Stomach (tissue), 9 donors: ENCODE data around the gene RTL5. TPM values are rescaled to one million over a fixed set of nuclear protein-coding genes. Genes with fewer than 3 reads are reported as not detected.

Experiments
- DNase-seq, 2 donors: peaks; one replicate each; pipeline versions ENCODE4 v3.0.0 to v3.0.0-alpha.2; 2013 to 2019
- H3K27ac ChIP-seq, 5 donors: fragments of 200-600 bp in 4 of 5; sonication (generic) in 4 of 5; one replicate each; pipeline ENCODE4 v1.5.1; 2013 to 2019; ENCODE audit warnings: mild to moderate bottlenecking in 1 of 5, moderate library complexity in 1 of 5
- H3K27me3 ChIP-seq, 3 donors: fragments of 200-600 bp; sonication (generic); one replicate each; pipeline ENCODE4 v1.5.1; 2017 to 2019; ENCODE audit warnings: mixed run types in 1 of 3
- H3K36me3 ChIP-seq, 4 donors: fragments of 200-600 bp; sonication (generic); 1 replicate in 3 of 4; 2 replicates in 1 of 4; pipeline ENCODE4 v1.5.1; 2016 to 2019
- H3K4me1 ChIP-seq, 4 donors: fragments of 200-600 bp; sonication (generic); one replicate each; pipeline ENCODE4 v1.5.1; 2016 to 2019
- H3K4me3 ChIP-seq, 4 donors: fragments of 200-600 bp; sonication (generic) in 3 of 4; one replicate each; pipeline ENCODE4 v1.5.1; 2016 to 2019; ENCODE audit warnings: mild to moderate bottlenecking in 1 of 4
- H3K9me3 ChIP-seq, 4 donors: fragments of 200-600 bp; sonication (generic); one replicate each; pipeline ENCODE4 v1.5.1; 2016 to 2019
- EP300 ChIP-seq: sonication (generic); formaldehyde crosslinking; IDR thresholded peaks from one replicate; pipeline ENCODE4 v1.6.1; 2017; ENCODE audit warnings: antibody characterized with exemption
- POLR2A ChIP-seq, 4 donors: fragments of 450-650 bp; IDR thresholded peaks; one replicate each; pipeline ENCODE4 v1.6.1; 2016; ENCODE audit warnings: antibody characterized with exemption in 4 of 4, control low read depth in 2 of 4, mild to moderate bottlenecking in 1 of 4, moderate library complexity in 1 of 4
- POLR2AphosphoS5 ChIP-seq, 3 donors: sonication (generic); formaldehyde crosslinking; IDR thresholded peaks; one replicate each; pipeline ENCODE4 v1.6.1; 2016; ENCODE audit warnings: antibody characterized with exemption in 3 of 3
- WGBS, 5 donors: extraction: QIAGEN DNeasy Blood & Tissue Kit in 3 of 5; methylation state at CpG; one replicate each; pipeline versions ENCODE4 v1.1.5 to v1.1.7; 2013 to 2018; 5-methylcytosine and 5-hydroxymethylcytosine counted together
- intact Hi-C: fragments of 100-400 bp; cut with DNase I; formaldehyde crosslinking; loops from one replicate; pipeline ENCODE4 v1.15.1; 2023; ENCODE audit warnings: low total_unique reads
- polyA plus RNA-seq, 3 donors: library from polyadenylated mRNA; stranded (reverse); fragments of 200-250 nt; gene quantifications; one replicate each; pipeline ENCODE4 v1.2.3, GENCODE V29; 2013
- total RNA-seq, 5 donors: library from RNA; depleted of rRNA; stranded (reverse); fragments of >200 nt; gene quantifications; one replicate each; pipeline versions ENCODE4 v1.1.0 to v1.2.3, GENCODE V29; 2014 to 2016
- TF ChIP-seq, protein P1 (sequence below), 7 experiments: fragments of 450-650 bp in 4 of 7; fragments of 200-600 bp in 3 of 7; sonication (generic) in 3 of 7; IDR thresholded peaks; one replicate each; pipeline ENCODE4 v1.5.1; 2016 to 2019; ENCODE audit warnings: antibody characterized with exemption in 7 of 7, control low read depth in 2 of 7, mild to moderate bottlenecking in 1 of 7
- donor health status: healthy with polysubstance abuse.
- donor health status: Bipolar disorder and iron deficiency.
- donor health status: healthy.

Gene RTL5
- total and polyA plus RNA-seq, 8 donors = 0.58 to 5.4 (median 2.6) TPM

DNA sequence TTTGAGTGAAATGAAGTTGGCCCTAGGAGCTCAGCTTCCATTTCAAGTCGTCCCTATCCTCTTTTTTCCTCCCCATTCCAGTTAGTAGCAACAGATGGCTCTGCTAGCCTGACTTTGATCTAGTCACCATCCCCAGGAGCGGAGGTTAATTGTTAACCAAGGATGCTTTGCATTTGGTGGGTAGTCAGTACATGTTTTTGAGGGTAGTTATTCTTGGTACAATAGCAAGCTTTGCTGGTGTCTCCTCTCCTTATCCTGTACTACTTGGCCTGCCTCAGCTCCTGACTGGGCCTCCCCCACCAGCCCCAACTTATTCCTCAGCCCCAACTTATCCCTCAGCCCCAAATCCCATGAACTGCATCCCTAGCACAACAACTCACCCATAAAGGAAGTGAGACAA, 14.8 kb upstream of the RTL5 start:
- Histone ChIP-seq H3K27me3 (no peaks in the 10 kb centered on the region), H3K9me3 (no peaks in the 10 kb centered on the region), H3K36me3 (no peaks in the 10 kb centered on the region), H3K4me3 (no peak overlapping the region), H3K4me1 (no peaks in the 10 kb centered on the region), H3K27ac (no peak overlapping the region)
- WGBS, 5 donors = 54 to 87% (median 62%) methylated on average over 2 of the region's 2 CpGs
- no peak for DNase-seq
- intact Hi-C loops = no loop called here
- TF ChIP-seq POLR2AphosphoS5 (IDR thresholded peaks at IDR 0.05) (no peak), EP300 (no peak), POLR2A (IDR thresholded peaks at IDR 0.05) (no peak)
- TF ChIP-seq, protein P1, sequence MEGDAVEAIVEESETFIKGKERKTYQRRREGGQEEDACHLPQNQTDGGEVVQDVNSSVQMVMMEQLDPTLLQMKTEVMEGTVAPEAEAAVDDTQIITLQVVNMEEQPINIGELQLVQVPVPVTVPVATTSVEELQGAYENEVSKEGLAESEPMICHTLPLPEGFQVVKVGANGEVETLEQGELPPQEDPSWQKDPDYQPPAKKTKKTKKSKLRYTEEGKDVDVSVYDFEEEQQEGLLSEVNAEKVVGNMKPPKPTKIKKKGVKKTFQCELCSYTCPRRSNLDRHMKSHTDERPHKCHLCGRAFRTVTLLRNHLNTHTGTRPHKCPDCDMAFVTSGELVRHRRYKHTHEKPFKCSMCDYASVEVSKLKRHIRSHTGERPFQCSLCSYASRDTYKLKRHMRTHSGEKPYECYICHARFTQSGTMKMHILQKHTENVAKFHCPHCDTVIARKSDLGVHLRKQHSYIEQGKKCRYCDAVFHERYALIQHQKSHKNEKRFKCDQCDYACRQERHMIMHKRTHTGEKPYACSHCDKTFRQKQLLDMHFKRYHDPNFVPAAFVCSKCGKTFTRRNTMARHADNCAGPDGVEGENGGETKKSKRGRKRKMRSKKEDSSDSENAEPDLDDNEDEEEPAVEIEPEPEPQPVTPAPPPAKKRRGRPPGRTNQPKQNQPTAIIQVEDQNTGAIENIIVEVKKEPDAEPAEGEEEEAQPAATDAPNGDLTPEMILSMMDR (IDR thresholded peaks at IDR 0.05) = no peak

DNA sequence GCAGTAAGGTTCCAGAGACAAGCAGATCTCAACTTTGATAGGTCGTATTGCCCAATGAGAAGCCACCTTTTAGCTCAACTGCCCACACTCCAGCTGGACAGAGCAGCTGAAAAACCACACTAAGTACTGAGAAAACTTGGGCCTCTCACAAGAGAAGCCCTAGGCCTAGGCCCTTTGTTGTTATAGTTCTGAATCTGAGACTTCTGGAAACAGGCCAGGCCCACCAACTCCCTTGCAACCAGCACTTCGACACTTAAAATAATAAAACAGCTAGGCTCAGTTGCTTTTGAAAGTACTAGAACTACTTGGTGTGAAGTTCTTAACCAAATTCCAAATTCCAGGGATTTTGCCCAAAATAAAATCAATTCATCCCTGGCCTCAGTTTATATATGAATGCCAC, 13.5 kb upstream of the RTL5 start:
- Histone ChIP-seq H3K27ac (no peak overlapping the region), H3K36me3 (peaks cover 0 to 9% (median 3%) of the 10 kb centered on the region in 4 donors), H3K9me3 (no peaks in the 10 kb centered on the region), H3K4me1 (no peaks in the 10 kb centered on the region), H3K4me3 (no peak overlapping the region), H3K27me3 (peaks cover 0 to 6% (median 0%) of the 10 kb centered on the region in 3 donors)
- no peak for TF ChIP-seq POLR2AphosphoS5 (IDR thresholded peaks at IDR 0.05)
- TF ChIP-seq POLR2A (IDR thresholded peaks at IDR 0.05) = no peak
- no peak for TF ChIP-seq EP300
- TF ChIP-seq, protein P1 (IDR thresholded peaks at IDR 0.05) = no peak
- DNase-seq = no peak
- intact Hi-C loops = no loop called here
- 28 to 47% (median 38%) methylated on average over 2 of the region's 2 CpGs for WGBS, 5 donors

DNA sequence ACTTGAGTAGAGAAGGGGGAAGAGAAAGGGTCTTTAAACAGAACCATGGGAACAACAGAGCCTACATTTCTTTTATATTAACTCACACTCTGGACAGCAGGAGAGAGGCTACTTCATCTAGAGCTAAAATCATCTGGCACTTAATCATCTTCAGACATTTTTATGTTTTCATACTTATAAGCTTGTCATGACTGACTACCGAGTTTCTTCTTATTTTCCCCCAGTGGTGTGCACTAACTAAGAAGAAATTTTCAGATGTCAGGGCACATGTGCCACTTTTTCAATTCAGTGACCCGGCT, 11.8 kb upstream of the RTL5 start:
- 70 to 94% (median 73%) methylated on average over 2 of the region's 2 CpGs for WGBS, 5 donors
- TF ChIP-seq POLR2AphosphoS5 (IDR thresholded peaks at IDR 0.05) = no peak
- no peak for TF ChIP-seq POLR2A (IDR thresholded peaks at IDR 0.05)
- no peak for TF ChIP-seq EP300
- TF ChIP-seq, protein P1 (IDR thresholded peaks at IDR 0.05) = no peak
- Histone ChIP-seq H3K27ac (no peak overlapping the region), H3K36me3 (peaks cover 0 to 24% (median 17%) of the 10 kb centered on the region in 4 donors), H3K4me1 (no peaks in the 10 kb centered on the region), H3K9me3 (no peaks in the 10 kb centered on the region), H3K27me3 (peaks cover 0 to 9% (median 0%) of the 10 kb centered on the region in 3 donors), H3K4me3 (no peak overlapping the region)
- intact Hi-C loops = no loop called here
- no peak for DNase-seq

DNA sequence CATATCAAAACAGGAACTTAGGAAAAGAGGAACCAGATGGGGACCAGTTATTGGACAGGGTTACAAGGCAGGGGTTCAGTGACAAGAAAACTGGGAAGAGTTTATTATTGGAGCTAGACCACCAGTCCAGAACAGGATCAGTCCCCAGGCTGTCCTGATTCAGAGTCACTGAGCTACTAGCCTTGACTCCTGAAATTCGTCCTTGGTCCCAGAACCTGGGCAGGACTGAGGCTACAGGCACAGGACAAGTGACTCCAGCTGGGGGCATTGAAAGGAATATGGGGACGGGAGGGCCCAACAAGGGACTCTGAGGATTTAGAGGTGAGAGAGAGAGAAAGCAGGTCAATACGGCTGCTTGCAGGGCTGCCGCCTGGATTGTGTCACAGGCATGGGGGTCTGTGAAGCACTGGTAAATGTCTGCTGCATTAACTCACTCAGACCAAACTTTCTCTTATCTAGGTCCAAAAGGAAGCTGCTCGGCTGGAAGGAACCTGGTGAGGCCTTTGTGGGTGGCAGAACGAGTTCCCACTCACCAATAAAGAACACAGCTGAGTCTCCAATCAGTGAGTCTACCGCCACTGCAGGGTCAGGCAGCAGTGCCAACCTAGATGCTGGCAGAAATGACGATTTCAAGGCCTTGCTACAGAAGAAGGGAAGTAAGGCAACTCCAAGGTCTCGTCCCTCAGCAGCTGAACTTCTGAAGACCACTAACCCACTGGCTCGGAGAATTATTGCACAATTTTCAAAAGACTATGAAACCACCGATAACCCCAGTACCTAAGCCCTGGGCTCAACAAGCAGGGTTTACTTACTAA, 11.3 kb upstream of the RTL5 start:
- Histone ChIP-seq H3K4me3 (no peak overlapping the region), H3K9me3 (no peaks in the 10 kb centered on the region), H3K4me1 (no peaks in the 10 kb centered on the region), H3K27me3 (peaks cover 0 to 9% (median 0%) of the 10 kb centered on the region in 3 donors), H3K36me3 (peaks cover 0 to 28% (median 21%) of the 10 kb centered on the region in 4 donors), H3K27ac (no peak overlapping the region)
- intact Hi-C loops = no loop called here
- no peak for TF ChIP-seq POLR2AphosphoS5 (IDR thresholded peaks at IDR 0.05)
- no peak for TF ChIP-seq POLR2A (IDR thresholded peaks at IDR 0.05)
- DNase-seq = no peak
- WGBS, 5 donors = 65 to 85% (median 70%) methylated on average over 5 to 11 of the region's 11 CpGs
